MCF 10A (cell line): ENCODE measurements around the gene CROCC2. TPM values are rescaled to one million over a fixed set of nuclear protein-coding genes. Genes with fewer than 3 reads are reported as not detected.

Experiments
- BruUV-seq: library from RNA; stranded (reverse); fragments of 400-500 nt; replicated peaks from 2 replicates; lab custom pipeline; 2021; lab: Mats Ljungman, UMichigan
- CTCF ChIA-PET: fragments of 300-600 bp; sonication (Branson Sonifier 250); formaldehyde crosslinking; extraction: SDS; loops from one replicate; lab custom pipeline; 2021; ENCODE audit warnings: antibody characterized with exemption, inconsistent platforms; lab: Yijun Ruan, JAX
- POLR2A ChIA-PET: fragments of 300-600, 350-650 bp; sonication (Branson Sonifier 250); formaldehyde crosslinking; extraction: SDS; loops from one replicate; lab custom pipeline; 2020; ENCODE audit warnings: antibody characterized with exemption, inconsistent platforms; lab: Yijun Ruan, JAX
- DNase-seq: peaks from one replicate; pipeline ENCODE4 v3.0.0-alpha.2; 2018; ENCODE audit not compliant: unreplicated experiment
- H3K27ac Mint-ChIP-seq: one replicate; pipeline ENCODE4 v1.8.0; 2022; ENCODE audit warnings: mild to moderate bottlenecking, low read depth, mixed read lengths; ENCODE audit not compliant: unreplicated experiment
- H3K27me3 Mint-ChIP-seq: one replicate; pipeline ENCODE4 v1.8.0; 2022; ENCODE audit warnings: mixed read lengths; ENCODE audit not compliant: insufficient read depth, unreplicated experiment
- H3K36me3 Mint-ChIP-seq: one replicate; pipeline ENCODE4 v1.8.0; 2022; ENCODE audit warnings: mild to moderate bottlenecking, moderate library complexity, mixed read lengths; ENCODE audit not compliant: insufficient read depth, unreplicated experiment
- H3K4me1 Mint-ChIP-seq: one replicate; pipeline ENCODE4 v1.8.0; 2022; ENCODE audit warnings: mixed read lengths; ENCODE audit not compliant: insufficient read depth, unreplicated experiment
- H3K4me3 Mint-ChIP-seq: one replicate; pipeline ENCODE4 v1.8.0; 2022; ENCODE audit warnings: mild to moderate bottlenecking, moderate library complexity, mixed read lengths; ENCODE audit not compliant: unreplicated experiment
- H3K9me3 Mint-ChIP-seq: one replicate; pipeline ENCODE4 v1.8.0; 2022; ENCODE audit warnings: mixed read lengths; ENCODE audit not compliant: unreplicated experiment
- CTCF ChIP-seq: fragments of 200-600 bp; IDR thresholded peaks from one replicate; pipeline ENCODE4 v1.8.0; 2022; ENCODE audit warnings: antibody characterized with exemption, mild to moderate bottlenecking; ENCODE audit not compliant: unreplicated experiment
- intact Hi-C: fragments of 100-400 bp; cut with micrococcal nuclease; formaldehyde crosslinking; loops from 2 replicates; pipeline ENCODE4 v1.14.1; 2022
- total RNA-seq: library from RNA; stranded (reverse); gene quantifications from 2 replicates; pipeline ENCODE4 v1.2.3, GENCODE V29; 2022

Gene CROCC2
- total RNA-seq, 1 experiment from 2014 or later = not detected

- Mint-ChIP-seq H3K27me3 (no peaks in the 10 kb centered on the region), H3K9me3 (no peaks in the 10 kb centered on the region), H3K36me3 (no peaks in the 10 kb centered on the region), H3K4me3 (peak overlapping the region; percentile 46), H3K27ac (peak overlapping the region; percentile 91), H3K4me1 (peaks cover 25% of the 10 kb centered on the region)
- no peak for TF ChIP-seq CTCF
- POLR2A ChIA-PET = interaction anchor here (0.5 to 1.2 kb wide), 3 partner anchors 18 to 376 kb away, joined by 3 read pairs; partner anchors contain the start of gene MTERF4
- BruUV-seq = no TSS peak
- peak; percentile 96 for DNase-seq
- CTCF ChIA-PET = interaction anchor here (0.9 to 1.3 kb wide), 3 partner anchors 77 to 101 kb away, joined by 3 to 5 read pairs (median 4); no protein-coding TSS in a partner anchor
- intact Hi-C loops = loop anchor here (2.0 kb wide), 1 partner anchor 79 kb away; no protein-coding TSS in a partner anchor
Observed at GRCh38 chr2:240991378-240992263, 85.5 kb downstream of the CROCC2 start.

DNA sequence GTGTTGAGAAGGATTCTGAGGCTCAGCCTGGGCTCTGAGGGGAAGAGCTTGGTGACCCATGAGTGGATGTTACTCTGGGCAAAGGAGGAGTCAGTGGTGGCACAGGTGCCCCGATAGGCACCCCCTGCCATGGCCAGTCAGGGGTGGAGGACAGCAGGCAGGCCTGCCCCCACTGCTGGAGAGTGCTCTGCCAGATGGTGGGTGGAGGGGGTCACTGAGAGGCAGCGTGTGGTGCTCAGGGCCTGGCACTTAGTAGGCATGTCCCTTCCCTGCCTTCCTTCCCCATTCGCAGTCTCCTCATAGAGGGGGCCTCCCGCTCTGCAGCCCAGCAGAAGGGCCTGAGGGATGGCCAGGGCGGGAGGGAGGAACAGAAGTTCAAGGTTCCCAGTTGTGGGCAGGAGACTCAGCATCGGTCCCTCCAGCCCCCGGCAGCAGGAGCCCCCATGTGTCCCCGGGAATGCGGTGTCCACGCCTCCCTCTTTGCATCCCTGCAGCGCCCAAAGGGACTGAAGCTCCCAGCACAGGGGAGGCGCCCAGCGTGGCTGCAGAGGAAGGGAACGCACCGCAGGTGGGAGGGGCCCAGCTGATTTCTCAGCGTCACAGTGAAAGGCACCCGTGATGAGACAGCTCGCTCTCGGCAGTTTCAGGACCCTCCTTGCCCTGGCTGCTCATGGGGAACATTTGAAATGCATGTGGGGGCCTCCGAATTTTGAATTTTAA is 86.6 kb downstream of the CROCC2 start:
- Mint-ChIP-seq H3K9me3 (no peaks in the 10 kb centered on the region), H3K36me3 (no peaks in the 10 kb centered on the region), H3K27me3 (no peaks in the 10 kb centered on the region), H3K4me3 (no peak overlapping the region), H3K4me1 (peaks cover 18% of the 10 kb centered on the region), H3K27ac (peak overlapping the region; percentile 91)
- ChIA-PET POLR2A (no interaction called here), CTCF (no interaction called here)
- intact Hi-C loops = no loop called here
- no peak for TF ChIP-seq CTCF
- BruUV-seq = no TSS peak
- no peak for DNase-seq

DNA sequence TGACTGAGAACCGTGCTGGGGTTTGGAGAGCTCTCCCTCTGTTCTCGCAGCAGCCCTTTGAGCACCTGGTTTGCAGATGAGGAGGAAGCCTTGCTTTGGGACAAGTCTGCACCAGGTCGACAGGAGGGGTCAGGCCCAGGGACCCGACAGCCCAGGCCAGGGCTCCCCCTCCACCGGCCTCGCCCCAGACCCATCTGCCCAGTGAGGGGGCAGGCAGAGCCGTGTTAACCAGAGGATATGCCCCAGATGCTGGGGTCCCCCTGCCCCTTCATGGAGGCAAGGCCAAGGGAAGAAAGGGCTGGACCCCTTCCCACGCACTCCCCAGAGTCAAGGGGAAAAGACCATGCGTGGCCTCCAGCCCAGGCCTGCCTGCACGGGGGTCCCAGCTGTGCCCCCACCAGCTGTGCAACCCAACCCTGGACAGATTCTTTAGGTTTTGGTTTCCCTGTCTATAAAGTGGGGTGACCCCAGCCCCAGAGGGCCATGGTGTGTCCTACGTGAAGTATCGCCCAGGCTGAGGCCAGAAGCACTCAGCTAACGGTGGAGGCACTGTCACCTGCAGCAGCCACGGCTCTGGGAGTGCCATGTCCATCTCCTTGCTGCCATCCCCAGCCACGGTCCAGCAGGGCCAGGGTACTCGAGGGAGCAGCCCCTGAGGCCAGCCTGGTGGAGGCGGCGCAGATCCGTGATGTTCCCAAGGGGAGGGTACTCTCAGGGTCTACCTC is 87.5 kb downstream of the CROCC2 start:
- DNase-seq = no peak
- Mint-ChIP-seq H3K27me3 (no peaks in the 10 kb centered on the region), H3K4me1 (peaks cover 12% of the 10 kb centered on the region), H3K9me3 (no peaks in the 10 kb centered on the region), H3K4me3 (no peak overlapping the region), H3K27ac (no peak overlapping the region), H3K36me3 (no peaks in the 10 kb centered on the region)
- no peak for TF ChIP-seq CTCF
- ChIA-PET CTCF (no interaction called here), POLR2A (no interaction called here)
- no TSS peak for BruUV-seq
- intact Hi-C loops = no loop called here
